HAP-1 (cell line): ENCODE results near the gene BCL2A1.
"Not testable (repeated sequence)": the region's sequence is repeated elsewhere in the genome, so short reads cannot be mapped to it uniquely, and the experiment has no call there.

ENCODE experiments used
- DNase-seq, 2 experiments: peaks; one replicate each; pipeline ENCODE4 v3.0.0-alpha.2; 2016 to 2020; ENCODE audit warnings: low spot score in 2 of 2
- H3K27me3 ChIP-seq: fragments of 250-450 bp; sonication (Bioruptor Pico); 2 replicates; pipeline ENCODE4 v1.5.1; 2020; ENCODE audit warnings: low read depth, mild to moderate bottlenecking, moderate library complexity
- H3K36me3 ChIP-seq: fragments of 250-450 bp; sonication (Bioruptor Pico); replicated peaks from 2 replicates; pipeline ENCODE4 v1.5.1; 2020; ENCODE audit warnings: mild to moderate bottlenecking
- H3K4me1 ChIP-seq: fragments of 250-450 bp; sonication (Bioruptor Pico); 2 replicates; pipeline ENCODE4 v1.5.1; 2020; ENCODE audit warnings: mild to moderate bottlenecking
- H3K4me3 ChIP-seq: fragments of 250-450 bp; sonication (Bioruptor Pico); 2 replicates; pipeline ENCODE4 v1.5.1; 2020; ENCODE audit warnings: mild to moderate bottlenecking, moderate library complexity
- H3K9me3 ChIP-seq: fragments of 250-450 bp; sonication (Bioruptor Pico); 2 replicates; pipeline ENCODE4 v1.5.1; 2020; ENCODE audit warnings: mild to moderate bottlenecking, moderate library complexity
- in situ Hi-C: fragments of 300-500 bp; cut with MboI; formaldehyde crosslinking; loops from 3 replicates; pipeline ENCODE4 v1.14.3; 2020; ENCODE audit warnings: low sequenced_read_pairs, inconsistent platforms, mixed read lengths

Gene BCL2A1

GRCh38 chr15:79978655-79979514 is 7.9 kb upstream of the BCL2A1 start:
- DNase-seq: no peak
- Histone ChIP-seq H3K36me3 (no peaks in the 10 kb centered on the region), H3K4me1 (no peaks in the 10 kb centered on the region), H3K4me3 (no peak overlapping the region), H3K27me3 (no peaks in the 10 kb centered on the region), H3K9me3 (no peaks in the 10 kb centered on the region)
- in situ Hi-C loops: loop anchor here (25.0 kb wide), 1 partner anchor 642 kb away; no protein-coding TSS in a partner anchor

GRCh38 chr15:79978260-79978654 is 7.3 kb upstream of the BCL2A1 start:
- no peak for DNase-seq
- H3K4me3 ChIP-seq: no peak overlapping the region
- no peaks in the 10 kb centered on the region for H3K9me3 ChIP-seq
- no peaks in the 10 kb centered on the region for H3K27me3 ChIP-seq
- no peaks in the 10 kb centered on the region for H3K36me3 ChIP-seq
- in situ Hi-C loops: loop anchor here (25.0 kb wide), 1 partner anchor 641 kb away; no protein-coding TSS in a partner anchor
- H3K4me1 ChIP-seq: no peaks in the 10 kb centered on the region

- H3K4me3 ChIP-seq: no peak overlapping the region
- no peaks in the 10 kb centered on the region for H3K36me3 ChIP-seq
- H3K4me1 ChIP-seq: no peaks in the 10 kb centered on the region
- no peak for DNase-seq
- no peaks in the 10 kb centered on the region for H3K9me3 ChIP-seq
- H3K27me3 ChIP-seq: no peaks in the 10 kb centered on the region
- in situ Hi-C loops: loop anchor here (25.0 kb wide), 1 partner anchor 640 kb away; no protein-coding TSS in a partner anchor
Measured at GRCh38 chr15:79977431-79978054, 6.5 kb upstream of the BCL2A1 start.

GRCh38 chr15:79973456-79974195 is 2.6 kb upstream of the BCL2A1 start:
- in situ Hi-C loops: no loop called here

GRCh38 chr15:79972863-79973262 is 1.9 kb upstream of the BCL2A1 start:
- Histone ChIP-seq H3K9me3 (no peaks in the 10 kb centered on the region), H3K4me1 (no peaks in the 10 kb centered on the region), H3K36me3 (no peaks in the 10 kb centered on the region), H3K4me3 (no peak overlapping the region), H3K27me3 (peaks cover 4% of the 10 kb centered on the region; the same call in 1 of the 2 replicates)
- in situ Hi-C loops: no loop called here
- DNase-seq: no peak

More at GRCh38 chr15:79973456-79974195, 2.6 kb upstream of the BCL2A1 start:
- Histone ChIP-seq H3K27me3 (peaks cover 4% of the 10 kb centered on the region; the same call in 1 of the 2 replicates), H3K4me3 (no peak overlapping the region), H3K4me1 (no peaks in the 10 kb centered on the region), H3K9me3 (no peaks in the 10 kb centered on the region), H3K36me3 (no peaks in the 10 kb centered on the region)
- DNase-seq: no peak

GRCh38 chr15:79970181-79970580 is 815 bp downstream of the BCL2A1 start:
- in situ Hi-C loops: no loop called here
- no peaks in the 10 kb centered on the region for H3K9me3 ChIP-seq
- no peaks in the 10 kb centered on the region for H3K4me1 ChIP-seq
- no peak overlapping the region for H3K4me3 ChIP-seq
- H3K36me3 ChIP-seq: no peaks in the 10 kb centered on the region
- no peak for DNase-seq
- peaks cover 4% of the 10 kb centered on the region; the same call in 1 of the 2 replicates for H3K27me3 ChIP-seq

- DNase-seq: no peak
- Histone ChIP-seq H3K27me3 (peaks cover 4% of the 10 kb centered on the region; the same call in 1 of the 2 replicates), H3K4me3 (no peak overlapping the region), H3K4me1 (no peaks in the 10 kb centered on the region), H3K36me3 (no peaks in the 10 kb centered on the region), H3K9me3 (no peaks in the 10 kb centered on the region)
- in situ Hi-C loops: no loop called here
Measured at GRCh38 chr15:79969146-79969545, 1.9 kb downstream of the BCL2A1 start.

GRCh38 chr15:79967298-79968182 is 3.5 kb downstream of the BCL2A1 start:
- Histone ChIP-seq H3K36me3 (no peaks in the 10 kb centered on the region), H3K4me1 (no peaks in the 10 kb centered on the region), H3K27me3 (peaks cover 4% of the 10 kb centered on the region; the same call in 1 of the 2 replicates), H3K9me3 (no peaks in the 10 kb centered on the region), H3K4me3 (no peak overlapping the region)
- in situ Hi-C loops: no loop called here
- DNase-seq: no peak

- Histone ChIP-seq H3K27me3 (peaks cover 4% of the 10 kb centered on the region; the same call in 1 of the 2 replicates), H3K9me3 (no peaks in the 10 kb centered on the region), H3K4me1 (no peaks in the 10 kb centered on the region), H3K4me3 (no peak overlapping the region), H3K36me3 (no peaks in the 10 kb centered on the region)
- no peak for DNase-seq
- in situ Hi-C loops: no loop called here
Measured at GRCh38 chr15:79966634-79967297, 4.2 kb downstream of the BCL2A1 start.

GRCh38 chr15:79965846-79966630 is 5.0 kb downstream of the BCL2A1 start:
- Histone ChIP-seq H3K4me3 (no peak overlapping the region), H3K4me1 (no peaks in the 10 kb centered on the region), H3K36me3 (no peaks in the 10 kb centered on the region), H3K9me3 (no peaks in the 10 kb centered on the region), H3K27me3 (no peaks in the 10 kb centered on the region; the same call in 1 of the 2 replicates)
- in situ Hi-C loops: no loop called here
- DNase-seq: no peak

- H3K4me1 ChIP-seq: no peaks in the 10 kb centered on the region
- H3K36me3 ChIP-seq: no peaks in the 10 kb centered on the region
- no peak overlapping the region for H3K4me3 ChIP-seq
- H3K27me3 ChIP-seq: no peaks in the 10 kb centered on the region
- no peak for DNase-seq
- in situ Hi-C loops: no loop called here
- H3K9me3 ChIP-seq: no peaks in the 10 kb centered on the region
Measured at GRCh38 chr15:79964232-79964805, 6.7 kb downstream of the BCL2A1 start.

- H3K27me3 ChIP-seq, H3K4me1 ChIP-seq, H3K4me3 ChIP-seq, DNase-seq, H3K9me3 ChIP-seq, H3K36me3 ChIP-seq, in situ Hi-C loops: not testable (repeated sequence)
Measured at GRCh38 chr15:79962921-79963320, 8.1 kb downstream of the BCL2A1 start.
